Stimulated activated CD4-positive, alpha-beta T cell treated with anti-CD3 and anti-CD28 coated beads, Interleukin-15, amount 100 ng/mL, for 1 hour (primary cell): Measurements from ENCODE around the gene DPP7.
"Not testable (repeated sequence)": the region's sequence is repeated elsewhere in the genome, so short reads cannot be mapped to it uniquely, and the experiment has no call there.

Experiments used
- DNase-seq, 2 donors: peaks; one replicate each; pipeline ENCODE4 v3.0.0-alpha.2; 2020; ENCODE audit warnings: low read depth in 1 of 2, low spot score in 1 of 2

DPP7 gene

GRCh38 chr9:137130176-137130755 is 15.7 kb upstream of the DPP7 start:
- DNase-seq = no peak

- peak; percentile 78 to 84 for DNase-seq
These were observed 15.1 kb upstream of the DPP7 start for GRCh38 chr9:137129456-137130175.

DNA sequence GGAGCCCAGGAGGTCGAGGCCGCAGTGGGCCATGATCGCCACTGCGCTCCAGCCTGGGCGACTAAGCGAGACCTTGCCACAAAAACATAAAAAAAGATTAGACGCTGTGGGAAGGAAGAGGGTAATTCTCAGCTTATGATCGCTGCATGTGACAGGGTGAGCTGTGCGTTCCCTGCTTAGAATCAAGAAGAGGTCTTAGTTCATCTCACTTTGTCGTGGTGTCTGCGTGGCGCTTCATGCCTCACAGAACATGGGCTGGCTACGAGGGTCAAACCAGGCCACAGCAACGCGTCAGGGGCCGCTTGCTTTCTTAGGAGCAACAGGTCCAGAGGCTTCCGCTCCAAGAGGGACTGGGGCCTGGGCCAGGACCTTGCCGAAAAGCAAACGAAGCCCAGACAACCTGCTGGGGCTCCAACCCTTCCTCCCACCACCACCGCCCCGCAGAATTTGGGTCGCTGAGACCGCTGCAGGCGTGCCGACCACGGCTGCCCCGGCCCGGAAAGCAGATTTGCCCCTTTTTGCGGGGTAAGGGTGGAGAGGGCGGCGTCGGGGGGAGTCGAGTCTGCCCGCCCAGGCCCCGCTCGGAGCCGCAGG is 14.4 kb upstream of the DPP7 start:
- no peak for DNase-seq

- no peak for DNase-seq
These were observed 13.8 kb upstream of the DPP7 start for GRCh38 chr9:137128158-137128861.

GRCh38 chr9:137127301-137128157 is 13.0 kb upstream of the DPP7 start:
- no peak for DNase-seq

GRCh38 chr9:137126786-137127185 is 12.3 kb upstream of the DPP7 start:
- DNase-seq = no peak

GRCh38 chr9:137123952-137124462 is 9.5 kb upstream of the DPP7 start:
- DNase-seq = not testable (repeated sequence)

- no peak for DNase-seq
These were observed 8.9 kb upstream of the DPP7 start for GRCh38 chr9:137123468-137123837.

GRCh38 chr9:137122796-137123467 is 8.4 kb upstream of the DPP7 start:
- not testable (repeated sequence) for DNase-seq

DNA sequence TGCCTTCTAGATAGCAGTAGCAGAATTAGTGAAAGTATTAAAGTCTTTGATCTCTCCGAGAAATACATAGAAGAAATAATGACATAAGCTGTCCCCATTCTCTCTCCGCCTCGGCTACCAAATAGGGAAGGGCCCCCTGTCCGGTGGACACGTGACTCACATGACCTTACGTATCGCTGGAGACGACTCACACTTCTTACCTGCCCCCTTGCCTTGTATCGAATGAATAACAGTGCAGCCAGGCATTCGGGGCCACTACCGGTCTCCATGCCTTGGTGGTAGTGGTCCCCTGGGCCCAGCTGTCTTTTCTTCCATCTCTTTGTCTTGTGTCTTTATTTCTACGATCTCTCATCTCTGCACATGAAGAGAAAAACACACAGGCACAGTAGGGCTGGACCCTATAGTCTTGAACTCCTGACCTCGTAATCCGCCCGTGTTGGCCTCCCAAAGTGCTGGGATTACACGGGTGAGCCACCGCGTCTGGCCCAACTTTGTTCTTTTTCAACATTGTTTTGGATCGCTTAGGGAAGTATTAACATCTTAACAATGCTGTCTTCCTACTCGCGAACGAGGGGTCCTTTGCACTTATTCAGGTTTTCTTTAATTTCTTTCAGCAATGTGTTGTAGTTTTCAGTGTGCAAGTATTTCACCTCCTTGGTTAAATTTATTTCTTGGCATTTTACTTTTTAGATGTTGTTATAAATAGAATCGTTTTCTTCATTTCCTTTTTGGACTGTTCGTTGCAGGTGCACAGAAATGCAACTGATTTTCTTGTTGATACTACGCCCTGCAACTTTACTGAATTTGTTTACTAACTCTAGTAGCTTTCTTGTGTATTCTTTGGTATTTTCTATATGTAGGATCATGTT is 7.6 kb upstream of the DPP7 start:
- not testable (repeated sequence) for DNase-seq

DNA sequence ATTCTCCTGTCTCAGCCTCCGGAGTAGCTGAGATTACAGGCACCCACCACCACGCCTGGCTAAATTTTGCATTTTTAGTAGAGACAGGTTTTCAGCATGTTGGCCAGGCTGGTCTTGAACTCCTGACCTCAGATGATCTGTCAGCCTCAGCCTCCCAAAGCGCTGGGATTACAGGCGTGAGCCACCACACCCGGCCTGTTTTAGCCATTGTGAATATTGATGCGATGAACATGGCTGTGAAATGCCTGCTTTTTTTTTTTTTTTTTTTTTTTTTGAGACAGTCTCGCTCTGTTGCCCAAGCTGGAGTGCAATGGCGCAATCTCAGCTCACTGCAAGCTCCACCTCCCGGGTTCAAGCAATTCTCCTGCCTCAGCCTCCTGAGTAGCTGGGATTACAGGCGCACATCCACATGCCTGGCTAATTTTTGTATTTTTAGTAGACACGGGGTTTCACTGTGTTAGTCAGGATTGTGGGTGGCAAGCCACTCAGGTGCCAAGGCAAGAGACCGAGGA is 3.6 kb upstream of the DPP7 start:
- not testable (repeated sequence) for DNase-seq

DNA sequence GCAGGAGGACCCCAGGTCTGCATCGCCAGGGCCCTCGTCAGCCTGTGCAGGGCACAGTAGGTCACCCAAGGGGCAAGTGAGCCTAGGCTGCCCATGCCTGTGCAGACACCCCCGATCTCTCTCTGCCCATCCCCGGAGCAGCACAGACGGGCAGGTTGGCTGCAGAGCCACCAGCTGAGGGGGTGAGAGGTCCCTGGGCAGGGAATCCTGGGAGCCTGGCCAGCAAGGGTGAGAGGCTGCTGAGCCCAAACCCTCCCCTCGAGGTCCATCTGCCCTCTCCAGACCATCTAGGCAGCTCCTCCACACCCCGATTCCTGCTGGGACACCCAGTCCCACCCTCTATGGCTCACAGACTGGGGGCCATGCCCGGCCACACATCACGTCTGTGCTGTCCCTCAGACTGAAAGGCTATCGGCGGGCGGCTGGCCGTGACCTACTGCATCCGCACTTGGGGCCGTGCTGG is 2.8 kb upstream of the DPP7 start:
- no peak for DNase-seq

- DNase-seq = no peak
These were observed 2.2 kb upstream of the DPP7 start for GRCh38 chr9:137116728-137117127.

DNA sequence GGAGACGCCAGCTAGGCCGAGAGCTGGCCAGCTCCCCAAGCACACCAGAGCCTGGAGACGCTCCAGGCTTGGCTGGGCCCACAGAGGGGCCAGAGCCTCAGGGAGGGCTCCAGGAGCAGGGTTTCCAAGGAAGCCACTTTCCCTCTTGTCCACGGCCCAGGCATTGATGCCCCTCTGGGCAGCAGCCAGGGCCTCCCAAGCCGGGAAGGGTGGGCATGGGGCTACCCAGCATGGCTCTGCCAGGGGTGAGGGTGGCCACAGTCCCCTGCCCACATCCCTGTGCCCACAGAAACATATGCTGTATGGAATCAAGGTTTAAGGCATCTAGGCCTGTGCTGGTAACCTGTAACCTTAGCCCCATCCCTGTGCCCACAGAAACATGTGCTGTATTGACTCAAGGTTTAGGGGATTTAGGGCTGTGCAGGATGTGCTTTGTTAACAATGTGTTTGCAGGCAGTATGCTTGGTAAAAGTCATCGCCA is 1.5 kb upstream of the DPP7 start:
- DNase-seq = no peak

- no peak for DNase-seq
These were observed 977 bp upstream of the DPP7 start for GRCh38 chr9:137115394-137116026.

GRCh38 chr9:137114220-137114612 is 317 bp downstream of the DPP7 start:
- no peak for DNase-seq

GRCh38 chr9:137113385-137114159 is 961 bp downstream of the DPP7 start:
- DNase-seq = no peak
